ENCODE measurements around the gene FCAMR. TPM values are rescaled to one million over a fixed set of nuclear protein-coding genes. Genes with fewer than 3 reads are reported as not detected.

Gene FCAMR
- total RNA-seq, 1 experiment from 2014 or later: not detected

GRCh38 chr1:206969090-206969489, 1.2 kb downstream of the FCAMR start:
- CTCF ChIA-PET: interaction anchor here (1.1 to 2.1 kb wide), 2 partner anchors 11 to 34 kb away, joined by 3 to 8 read pairs; no protein-coding TSS in a partner anchor
- no peak for TF ChIP-seq SOX15 (CRISPR knock-in tag; IDR thresholded peaks at IDR 0.05)
- TF ChIP-seq CBFB (CRISPR knock-in tag; IDR thresholded peaks at IDR 0.05; ENCODE audit: low read depth): no peak
- TF ChIP-seq, protein P1, sequence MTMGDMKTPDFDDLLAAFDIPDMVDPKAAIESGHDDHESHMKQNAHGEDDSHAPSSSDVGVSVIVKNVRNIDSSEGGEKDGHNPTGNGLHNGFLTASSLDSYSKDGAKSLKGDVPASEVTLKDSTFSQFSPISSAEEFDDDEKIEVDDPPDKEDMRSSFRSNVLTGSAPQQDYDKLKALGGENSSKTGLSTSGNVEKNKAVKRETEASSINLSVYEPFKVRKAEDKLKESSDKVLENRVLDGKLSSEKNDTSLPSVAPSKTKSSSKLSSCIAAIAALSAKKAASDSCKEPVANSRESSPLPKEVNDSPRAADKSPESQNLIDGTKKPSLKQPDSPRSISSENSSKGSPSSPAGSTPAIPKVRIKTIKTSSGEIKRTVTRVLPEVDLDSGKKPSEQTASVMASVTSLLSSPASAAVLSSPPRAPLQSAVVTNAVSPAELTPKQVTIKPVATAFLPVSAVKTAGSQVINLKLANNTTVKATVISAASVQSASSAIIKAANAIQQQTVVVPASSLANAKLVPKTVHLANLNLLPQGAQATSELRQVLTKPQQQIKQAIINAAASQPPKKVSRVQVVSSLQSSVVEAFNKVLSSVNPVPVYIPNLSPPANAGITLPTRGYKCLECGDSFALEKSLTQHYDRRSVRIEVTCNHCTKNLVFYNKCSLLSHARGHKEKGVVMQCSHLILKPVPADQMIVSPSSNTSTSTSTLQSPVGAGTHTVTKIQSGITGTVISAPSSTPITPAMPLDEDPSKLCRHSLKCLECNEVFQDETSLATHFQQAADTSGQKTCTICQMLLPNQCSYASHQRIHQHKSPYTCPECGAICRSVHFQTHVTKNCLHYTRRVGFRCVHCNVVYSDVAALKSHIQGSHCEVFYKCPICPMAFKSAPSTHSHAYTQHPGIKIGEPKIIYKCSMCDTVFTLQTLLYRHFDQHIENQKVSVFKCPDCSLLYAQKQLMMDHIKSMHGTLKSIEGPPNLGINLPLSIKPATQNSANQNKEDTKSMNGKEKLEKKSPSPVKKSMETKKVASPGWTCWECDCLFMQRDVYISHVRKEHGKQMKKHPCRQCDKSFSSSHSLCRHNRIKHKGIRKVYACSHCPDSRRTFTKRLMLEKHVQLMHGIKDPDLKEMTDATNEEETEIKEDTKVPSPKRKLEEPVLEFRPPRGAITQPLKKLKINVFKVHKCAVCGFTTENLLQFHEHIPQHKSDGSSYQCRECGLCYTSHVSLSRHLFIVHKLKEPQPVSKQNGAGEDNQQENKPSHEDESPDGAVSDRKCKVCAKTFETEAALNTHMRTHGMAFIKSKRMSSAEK (CRISPR knock-in tag; IDR thresholded peaks at IDR 0.05; ENCODE audit: borderline replicate concordance): no peak
- TF ChIP-seq GTF2I (CRISPR knock-in tag; conservative IDR thresholded peaks at IDR 0.05): no peak
- TF ChIP-seq, protein P2, sequence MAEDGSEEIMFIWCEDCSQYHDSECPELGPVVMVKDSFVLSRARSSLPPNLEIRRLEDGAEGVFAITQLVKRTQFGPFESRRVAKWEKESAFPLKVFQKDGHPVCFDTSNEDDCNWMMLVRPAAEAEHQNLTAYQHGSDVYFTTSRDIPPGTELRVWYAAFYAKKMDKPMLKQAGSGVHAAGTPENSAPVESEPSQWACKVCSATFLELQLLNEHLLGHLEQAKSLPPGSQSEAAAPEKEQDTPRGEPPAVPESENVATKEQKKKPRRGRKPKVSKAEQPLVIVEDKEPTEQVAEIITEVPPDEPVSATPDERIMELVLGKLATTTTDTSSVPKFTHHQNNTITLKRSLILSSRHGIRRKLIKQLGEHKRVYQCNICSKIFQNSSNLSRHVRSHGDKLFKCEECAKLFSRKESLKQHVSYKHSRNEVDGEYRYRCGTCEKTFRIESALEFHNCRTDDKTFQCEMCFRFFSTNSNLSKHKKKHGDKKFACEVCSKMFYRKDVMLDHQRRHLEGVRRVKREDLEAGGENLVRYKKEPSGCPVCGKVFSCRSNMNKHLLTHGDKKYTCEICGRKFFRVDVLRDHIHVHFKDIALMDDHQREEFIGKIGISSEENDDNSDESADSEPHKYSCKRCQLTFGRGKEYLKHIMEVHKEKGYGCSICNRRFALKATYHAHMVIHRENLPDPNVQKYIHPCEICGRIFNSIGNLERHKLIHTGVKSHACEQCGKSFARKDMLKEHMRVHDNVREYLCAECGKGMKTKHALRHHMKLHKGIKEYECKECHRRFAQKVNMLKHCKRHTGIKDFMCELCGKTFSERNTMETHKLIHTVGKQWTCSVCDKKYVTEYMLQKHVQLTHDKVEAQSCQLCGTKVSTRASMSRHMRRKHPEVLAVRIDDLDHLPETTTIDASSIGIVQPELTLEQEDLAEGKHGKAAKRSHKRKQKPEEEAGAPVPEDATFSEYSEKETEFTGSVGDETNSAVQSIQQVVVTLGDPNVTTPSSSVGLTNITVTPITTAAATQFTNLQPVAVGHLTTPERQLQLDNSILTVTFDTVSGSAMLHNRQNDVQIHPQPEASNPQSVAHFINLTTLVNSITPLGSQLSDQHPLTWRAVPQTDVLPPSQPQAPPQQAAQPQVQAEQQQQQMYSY (CRISPR knock-in tag; IDR thresholded peaks at IDR 0.05): no peak
- no peak for TF ChIP-seq ZBTB21 (CRISPR knock-in tag; IDR thresholded peaks at IDR 0.05; ENCODE audit: borderline replicate concordance)
- TF ChIP-seq NFYB (CRISPR knock-in tag; conservative IDR thresholded peaks at IDR 0.05; ENCODE audit: low read depth): no peak
- TF ChIP-seq GRHL2 (CRISPR knock-in tag; IDR thresholded peaks at IDR 0.05; ENCODE audit: insufficient replicate concordance, severe bottlenecking): no peak
- no peak for TF ChIP-seq ATF2 (CRISPR knock-in tag; IDR thresholded peaks at IDR 0.05; ENCODE audit: borderline replicate concordance, low read depth)
- no peak for TF ChIP-seq SP1 (CRISPR knock-in tag; conservative IDR thresholded peaks at IDR 0.05)
- no peak for TF ChIP-seq ATF1 (CRISPR knock-in tag; IDR thresholded peaks at IDR 0.05)
- no peak for TF ChIP-seq PRRX2 (CRISPR knock-in tag; IDR thresholded peaks at IDR 0.05)
- TF ChIP-seq, protein P3, sequence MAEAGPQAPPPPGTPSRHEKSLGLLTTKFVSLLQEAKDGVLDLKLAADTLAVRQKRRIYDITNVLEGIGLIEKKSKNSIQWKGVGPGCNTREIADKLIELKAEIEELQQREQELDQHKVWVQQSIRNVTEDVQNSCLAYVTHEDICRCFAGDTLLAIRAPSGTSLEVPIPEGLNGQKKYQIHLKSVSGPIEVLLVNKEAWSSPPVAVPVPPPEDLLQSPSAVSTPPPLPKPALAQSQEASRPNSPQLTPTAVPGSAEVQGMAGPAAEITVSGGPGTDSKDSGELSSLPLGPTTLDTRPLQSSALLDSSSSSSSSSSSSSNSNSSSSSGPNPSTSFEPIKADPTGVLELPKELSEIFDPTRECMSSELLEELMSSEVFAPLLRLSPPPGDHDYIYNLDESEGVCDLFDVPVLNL (CRISPR knock-in tag; IDR thresholded peaks at IDR 0.05; ENCODE audit: borderline replicate concordance, low read depth): no peak
- TF ChIP-seq USF2 (CRISPR knock-in tag; IDR thresholded peaks at IDR 0.05): no peak
- no peak for TF ChIP-seq TEAD1 (CRISPR knock-in tag; IDR thresholded peaks at IDR 0.05)
- no peak for TF ChIP-seq ARID4B (CRISPR knock-in tag; IDR thresholded peaks at IDR 0.05; ENCODE audit: borderline replicate concordance)
- Mint-ChIP-seq H3K27ac (no peak overlapping the region), H3K4me3 (no peak overlapping the region), H3K9me3 (no peaks in the 10 kb centered on the region), H3K4me1 (no peaks in the 10 kb centered on the region), H3K36me3 (no peaks in the 10 kb centered on the region), H3K27me3 (ENCODE audit: low read depth) (peaks cover 3% of the 10 kb centered on the region; the same call in 1 of the 2 replicates)
- ATAC-seq (no peak), DNase-seq (ENCODE audit: low spot score) (no peak)
- POLR2A ChIA-PET: no interaction called here

Data from WTC11 (cell line).